Stimulated activated CD8-positive, alpha-beta memory T cell treated with anti-CD3 and anti-CD28 coated beads, Interleukin-4, amount 100 ng/mL, for 4 hours (primary cell): Measurements from ENCODE around the gene C2CD2L.
"Not testable (repeated sequence)": the region's sequence is repeated elsewhere in the genome, so short reads cannot be mapped to it uniquely, and the experiment has no call there.

Experiments used
- DNase-seq, 2 donors: peaks; one replicate each; pipeline ENCODE4 v3.0.0-alpha.2; 2020; ENCODE audit warnings: low read depth in 2 of 2, low spot score in 1 of 2

The C2CD2L gene

GRCh38 chr11:119149018-119149785, 42.1 kb downstream of the C2CD2L start, which contains the start of gene ABCG4:
Gene ABCG4 (plus strand): TSS chr11:119149052. CDS start chr11:119149966, 914 bp downstream.
- DNase-seq, result no peak

GRCh38 chr11:119149786-119150275, 42.7 kb downstream of the C2CD2L start:
- no peak for DNase-seq

GRCh38 chr11:119152043-119152442, 44.9 kb downstream of the C2CD2L start:
- DNase-seq, result no peak

GRCh38 chr11:119152604-119153003, 45.5 kb downstream of the C2CD2L start:
- DNase-seq, result no peak

GRCh38 chr11:119153049-119153818, 46.1 kb downstream of the C2CD2L start:
- no peak for DNase-seq

- DNase-seq, result no peak
These were observed 47.0 kb downstream of the C2CD2L start for GRCh38 chr11:119154178-119154577.

- no peak for DNase-seq
These were observed 48.8 kb downstream of the C2CD2L start for GRCh38 chr11:119155733-119156492.

- no peak for DNase-seq
These were observed 49.4 kb downstream of the C2CD2L start for GRCh38 chr11:119156496-119156895.

- no peak for DNase-seq
These were observed 49.9 kb downstream of the C2CD2L start for GRCh38 chr11:119157063-119157462.

- DNase-seq, result no peak
These were observed 51.3 kb downstream of the C2CD2L start for GRCh38 chr11:119158467-119158866.

GRCh38 chr11:119160151-119160550, 53.0 kb downstream of the C2CD2L start:
- DNase-seq, result no peak

GRCh38 chr11:119161871-119162270, 54.7 kb downstream of the C2CD2L start:
- no peak for DNase-seq

- DNase-seq, result no peak
These were observed 59.4 kb downstream of the C2CD2L start for GRCh38 chr11:119166368-119167076.

GRCh38 chr11:119167077-119167458, 59.9 kb downstream of the C2CD2L start:
- not testable (repeated sequence) for DNase-seq

- no peak for DNase-seq
These were observed 60.8 kb downstream of the C2CD2L start for GRCh38 chr11:119167933-119168332.
